DND-41 (cell line): ENCODE results near the gene ANGPTL1.

Experiments used
- EZH2 ChIP-seq: IDR thresholded peaks from 3 replicates; pipeline ENCODE4 v1.6.1; 2012; ENCODE audit warnings: borderline replicate concordance, low read depth, mild to moderate bottlenecking, moderate library complexity, low read length, inconsistent platforms; ENCODE audit not compliant: severe bottlenecking
- TF ChIP-seq, protein P1 (sequence below): IDR thresholded peaks from 2 replicates; pipeline ENCODE4 v1.5.1; 2012; ENCODE audit warnings: borderline replicate concordance, low read length, moderate library complexity, mild to moderate bottlenecking; ENCODE audit not compliant: poor library complexity, severe bottlenecking; ENCODE audit errors: extremely low read depth

DNA sequence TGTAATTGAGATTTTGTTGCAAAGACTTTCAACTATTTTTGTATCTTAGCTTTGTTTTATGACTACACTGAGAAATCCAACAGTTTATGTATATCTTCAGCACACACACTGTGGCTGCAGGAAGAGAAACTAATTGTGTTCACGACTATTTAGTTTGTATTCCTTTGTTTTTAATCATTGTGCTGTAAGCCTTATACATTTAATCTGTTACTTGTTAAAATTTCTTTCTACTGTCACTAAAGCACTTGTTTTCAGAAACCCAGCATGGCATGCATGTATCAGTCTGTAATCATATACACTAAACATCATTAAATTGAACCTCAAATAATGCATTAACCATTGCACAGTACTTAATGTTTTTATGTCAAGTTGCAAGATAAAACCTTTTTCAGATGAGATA is 656 bp downstream of the ANGPTL1 start:
- TF ChIP-seq, protein P1, sequence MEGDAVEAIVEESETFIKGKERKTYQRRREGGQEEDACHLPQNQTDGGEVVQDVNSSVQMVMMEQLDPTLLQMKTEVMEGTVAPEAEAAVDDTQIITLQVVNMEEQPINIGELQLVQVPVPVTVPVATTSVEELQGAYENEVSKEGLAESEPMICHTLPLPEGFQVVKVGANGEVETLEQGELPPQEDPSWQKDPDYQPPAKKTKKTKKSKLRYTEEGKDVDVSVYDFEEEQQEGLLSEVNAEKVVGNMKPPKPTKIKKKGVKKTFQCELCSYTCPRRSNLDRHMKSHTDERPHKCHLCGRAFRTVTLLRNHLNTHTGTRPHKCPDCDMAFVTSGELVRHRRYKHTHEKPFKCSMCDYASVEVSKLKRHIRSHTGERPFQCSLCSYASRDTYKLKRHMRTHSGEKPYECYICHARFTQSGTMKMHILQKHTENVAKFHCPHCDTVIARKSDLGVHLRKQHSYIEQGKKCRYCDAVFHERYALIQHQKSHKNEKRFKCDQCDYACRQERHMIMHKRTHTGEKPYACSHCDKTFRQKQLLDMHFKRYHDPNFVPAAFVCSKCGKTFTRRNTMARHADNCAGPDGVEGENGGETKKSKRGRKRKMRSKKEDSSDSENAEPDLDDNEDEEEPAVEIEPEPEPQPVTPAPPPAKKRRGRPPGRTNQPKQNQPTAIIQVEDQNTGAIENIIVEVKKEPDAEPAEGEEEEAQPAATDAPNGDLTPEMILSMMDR = no peak
- TF ChIP-seq EZH2 = no peak
